Activated naive CD8-positive, alpha-beta T cell (primary cell): Measurements from ENCODE around the gene CDH12.
"Not testable (repeated sequence)": the region's sequence is repeated elsewhere in the genome, so short reads cannot be mapped to it uniquely, and the experiment has no call there.

Experiments used
- H3K27ac Mint-ChIP-seq: one replicate; pipeline ENCODE4 v1.8.0; 2021; ENCODE audit warnings: mixed read lengths
- H3K27me3 Mint-ChIP-seq: one replicate; pipeline ENCODE4 v1.8.0; 2021; ENCODE audit warnings: mixed read lengths
- H3K36me3 Mint-ChIP-seq: one replicate; pipeline ENCODE4 v1.8.0; 2021; ENCODE audit warnings: mixed read lengths
- H3K4me1 Mint-ChIP-seq: one replicate; pipeline ENCODE4 v1.8.0; 2021; ENCODE audit warnings: low read depth, mixed read lengths
- H3K4me3 Mint-ChIP-seq: one replicate; pipeline ENCODE4 v1.8.0; 2021; ENCODE audit warnings: mild to moderate bottlenecking, mixed read lengths
- H3K9me3 Mint-ChIP-seq: one replicate; pipeline ENCODE4 v1.8.0; 2021; ENCODE audit warnings: low read depth, mixed read lengths

The CDH12 gene

GRCh38 chr5:22341406-22341805 lies 511.7 kb downstream of the CDH12 start:
- Mint-ChIP-seq H3K4me3 (no peak overlapping the region), H3K27ac (no peak overlapping the region), H3K27me3 (no peaks in the 10 kb centered on the region), H3K9me3 (peaks cover 3% of the 10 kb centered on the region), H3K4me1 (no peaks in the 10 kb centered on the region), H3K36me3 (no peaks in the 10 kb centered on the region)

- H3K27ac Mint-ChIP-seq, H3K27me3 Mint-ChIP-seq, H3K9me3 Mint-ChIP-seq, H3K4me1 Mint-ChIP-seq, H3K36me3 Mint-ChIP-seq, H3K4me3 Mint-ChIP-seq: not testable (repeated sequence)
These were observed 520.2 kb downstream of the CDH12 start for GRCh38 chr5:22332949-22333348.

DNA sequence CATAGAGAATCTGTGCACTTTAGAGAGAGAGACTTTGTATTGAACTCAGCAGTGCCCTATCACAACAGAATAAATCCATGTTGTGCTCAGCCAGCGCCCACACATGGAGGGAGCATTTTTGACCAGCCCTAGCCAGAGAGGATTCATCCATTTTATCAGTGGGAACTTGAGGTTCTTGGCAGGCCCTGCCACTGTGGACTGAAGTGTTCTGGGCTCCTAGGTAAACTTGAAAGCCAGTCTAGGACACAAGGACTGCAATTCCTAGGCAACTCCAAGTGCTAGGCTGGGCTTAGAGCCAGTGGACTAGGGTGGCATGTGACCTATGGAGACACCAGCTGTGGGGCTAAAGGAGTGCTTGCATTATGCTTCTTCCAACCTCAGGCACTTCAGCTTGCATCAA lies 523.5 kb downstream of the CDH12 start:
- Mint-ChIP-seq H3K4me1 (no peaks in the 10 kb centered on the region), H3K9me3 (peaks cover 6% of the 10 kb centered on the region), H3K4me3 (no peak overlapping the region), H3K27me3 (no peaks in the 10 kb centered on the region), H3K27ac (no peak overlapping the region), H3K36me3 (no peaks in the 10 kb centered on the region)

- H3K9me3 Mint-ChIP-seq: no peaks in the 10 kb centered on the region
These were observed 533.3 kb downstream of the CDH12 start for GRCh38 chr5:22319798-22320197.

GRCh38 chr5:22316294-22316693 lies 536.9 kb downstream of the CDH12 start:
- H3K36me3 Mint-ChIP-seq: no peaks in the 10 kb centered on the region
- no peaks in the 10 kb centered on the region for H3K4me1 Mint-ChIP-seq
- no peak overlapping the region for H3K4me3 Mint-ChIP-seq
- H3K27me3 Mint-ChIP-seq: no peaks in the 10 kb centered on the region
- no peak overlapping the region for H3K27ac Mint-ChIP-seq
- peaks cover 10% of the 10 kb centered on the region for H3K9me3 Mint-ChIP-seq

More at GRCh38 chr5:22319798-22320197, 533.3 kb downstream of the CDH12 start:
- Mint-ChIP-seq H3K36me3 (no peaks in the 10 kb centered on the region), H3K4me1 (no peaks in the 10 kb centered on the region), H3K27ac (no peak overlapping the region), H3K4me3 (no peak overlapping the region), H3K27me3 (no peaks in the 10 kb centered on the region)

DNA sequence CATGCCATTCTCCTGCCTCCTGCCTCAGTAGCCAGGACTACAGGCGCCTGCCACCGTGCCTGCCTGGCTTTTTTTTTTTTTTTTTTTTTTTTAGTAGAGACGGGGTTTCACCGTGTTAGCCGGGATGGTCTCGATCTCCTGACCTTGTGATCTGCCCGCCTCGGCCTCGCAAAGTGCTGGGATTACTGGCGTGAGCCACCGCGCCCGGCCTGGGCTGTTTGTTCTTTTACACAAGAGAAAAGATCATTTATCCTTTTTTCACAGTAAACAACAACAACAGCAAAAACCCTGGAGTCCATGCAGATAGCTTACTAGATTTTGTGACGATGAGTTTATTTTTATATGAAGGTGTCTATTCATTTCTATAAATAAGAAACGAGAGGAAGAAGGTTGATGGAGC lies 538.1 kb downstream of the CDH12 start:
- not testable (repeated sequence) for H3K27me3 Mint-ChIP-seq, H3K36me3 Mint-ChIP-seq, H3K4me3 Mint-ChIP-seq, H3K27ac Mint-ChIP-seq, H3K4me1 Mint-ChIP-seq
- peaks cover 10% of the 10 kb centered on the region for H3K9me3 Mint-ChIP-seq

GRCh38 chr5:22314548-22314947 lies 538.6 kb downstream of the CDH12 start:
- no peaks in the 10 kb centered on the region for H3K27me3 Mint-ChIP-seq

GRCh38 chr5:22306011-22306410 lies 547.1 kb downstream of the CDH12 start:
- peaks cover 4% of the 10 kb centered on the region for H3K9me3 Mint-ChIP-seq
- no peaks in the 10 kb centered on the region for H3K36me3 Mint-ChIP-seq
- no peaks in the 10 kb centered on the region for H3K27me3 Mint-ChIP-seq
- no peak overlapping the region for H3K27ac Mint-ChIP-seq
- H3K4me1 Mint-ChIP-seq: no peaks in the 10 kb centered on the region
- H3K4me3 Mint-ChIP-seq: no peak overlapping the region

More at GRCh38 chr5:22314548-22314947, 538.6 kb downstream of the CDH12 start:
- Mint-ChIP-seq H3K4me3 (no peak overlapping the region), H3K9me3 (peaks cover 10% of the 10 kb centered on the region), H3K36me3 (no peaks in the 10 kb centered on the region), H3K27ac (no peak overlapping the region), H3K4me1 (no peaks in the 10 kb centered on the region)

DNA sequence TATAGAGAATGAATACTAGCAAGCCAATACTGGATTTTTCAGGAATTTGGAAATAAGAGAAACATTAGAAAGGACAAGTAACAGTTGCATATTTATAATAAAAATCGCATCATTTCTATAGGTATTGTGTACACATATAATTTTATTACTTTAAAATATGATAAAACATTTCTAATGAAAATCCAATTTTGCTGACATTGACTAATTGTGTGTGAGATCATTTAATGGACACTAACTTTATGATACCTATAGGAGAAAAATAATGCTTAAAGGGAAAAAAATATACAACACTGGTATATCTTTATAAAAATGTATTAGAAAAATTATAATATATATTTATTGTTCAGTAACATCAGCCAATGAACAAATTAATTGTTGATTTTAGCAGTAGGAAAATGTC lies 557.3 kb downstream of the CDH12 start:
- Mint-ChIP-seq H3K36me3 (no peaks in the 10 kb centered on the region), H3K27ac (no peak overlapping the region), H3K4me1 (no peaks in the 10 kb centered on the region), H3K9me3 (peaks cover 30% of the 10 kb centered on the region), H3K27me3 (no peaks in the 10 kb centered on the region), H3K4me3 (no peak overlapping the region)

GRCh38 chr5:22293147-22293546 lies 560.0 kb downstream of the CDH12 start:
- Mint-ChIP-seq H3K4me3 (no peak overlapping the region), H3K27ac (no peak overlapping the region), H3K27me3 (no peaks in the 10 kb centered on the region), H3K9me3 (peaks cover 38% of the 10 kb centered on the region), H3K4me1 (no peaks in the 10 kb centered on the region), H3K36me3 (no peaks in the 10 kb centered on the region)

- no peak overlapping the region for H3K27ac Mint-ChIP-seq
- H3K36me3 Mint-ChIP-seq: no peaks in the 10 kb centered on the region
- H3K4me3 Mint-ChIP-seq: no peak overlapping the region
- H3K9me3 Mint-ChIP-seq: no peaks in the 10 kb centered on the region
- no peaks in the 10 kb centered on the region for H3K4me1 Mint-ChIP-seq
- no peaks in the 10 kb centered on the region for H3K27me3 Mint-ChIP-seq
These were observed 575.0 kb downstream of the CDH12 start for GRCh38 chr5:22278164-22278563.

DNA sequence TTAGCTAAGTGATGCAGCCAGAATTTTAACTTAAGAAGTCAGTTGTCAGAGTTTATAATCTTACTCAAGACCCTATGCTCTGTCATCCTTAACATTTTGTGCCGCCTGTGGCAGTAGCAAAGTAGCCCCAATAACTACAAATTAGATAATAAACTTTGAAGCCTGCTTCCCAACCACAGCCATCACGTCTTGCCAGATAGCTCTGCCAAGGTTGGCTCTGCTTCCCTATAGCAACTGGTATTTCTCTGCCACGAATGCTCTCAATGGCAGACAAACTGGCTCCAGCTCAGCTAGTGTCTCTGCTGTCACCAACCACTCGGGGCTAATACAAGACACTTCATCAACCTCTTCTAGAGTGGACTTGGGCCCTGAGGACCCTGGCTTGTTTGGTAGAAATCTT lies 576.1 kb downstream of the CDH12 start:
- no peak overlapping the region for H3K27ac Mint-ChIP-seq
- no peak overlapping the region for H3K4me3 Mint-ChIP-seq
- no peaks in the 10 kb centered on the region for H3K4me1 Mint-ChIP-seq
- no peaks in the 10 kb centered on the region for H3K27me3 Mint-ChIP-seq
- H3K36me3 Mint-ChIP-seq: no peaks in the 10 kb centered on the region
- no peaks in the 10 kb centered on the region for H3K9me3 Mint-ChIP-seq

GRCh38 chr5:22265855-22266254 lies 587.3 kb downstream of the CDH12 start:
- H3K36me3 Mint-ChIP-seq, H3K9me3 Mint-ChIP-seq, H3K27me3 Mint-ChIP-seq, H3K4me1 Mint-ChIP-seq, H3K4me3 Mint-ChIP-seq, H3K27ac Mint-ChIP-seq: not testable (repeated sequence)

GRCh38 chr5:22258139-22258538 lies 595.0 kb downstream of the CDH12 start:
- no peaks in the 10 kb centered on the region for H3K36me3 Mint-ChIP-seq
- H3K9me3 Mint-ChIP-seq: peaks cover 8% of the 10 kb centered on the region
- no peak overlapping the region for H3K27ac Mint-ChIP-seq
- H3K4me3 Mint-ChIP-seq: no peak overlapping the region
- no peaks in the 10 kb centered on the region for H3K27me3 Mint-ChIP-seq
- H3K4me1 Mint-ChIP-seq: no peaks in the 10 kb centered on the region

- no peaks in the 10 kb centered on the region for H3K36me3 Mint-ChIP-seq
- no peaks in the 10 kb centered on the region for H3K4me1 Mint-ChIP-seq
- peaks cover 11% of the 10 kb centered on the region for H3K9me3 Mint-ChIP-seq
- H3K27ac Mint-ChIP-seq: no peak overlapping the region
- no peaks in the 10 kb centered on the region for H3K27me3 Mint-ChIP-seq
- H3K4me3 Mint-ChIP-seq: no peak overlapping the region
These were observed 602.6 kb downstream of the CDH12 start for GRCh38 chr5:22250528-22250927.

DNA sequence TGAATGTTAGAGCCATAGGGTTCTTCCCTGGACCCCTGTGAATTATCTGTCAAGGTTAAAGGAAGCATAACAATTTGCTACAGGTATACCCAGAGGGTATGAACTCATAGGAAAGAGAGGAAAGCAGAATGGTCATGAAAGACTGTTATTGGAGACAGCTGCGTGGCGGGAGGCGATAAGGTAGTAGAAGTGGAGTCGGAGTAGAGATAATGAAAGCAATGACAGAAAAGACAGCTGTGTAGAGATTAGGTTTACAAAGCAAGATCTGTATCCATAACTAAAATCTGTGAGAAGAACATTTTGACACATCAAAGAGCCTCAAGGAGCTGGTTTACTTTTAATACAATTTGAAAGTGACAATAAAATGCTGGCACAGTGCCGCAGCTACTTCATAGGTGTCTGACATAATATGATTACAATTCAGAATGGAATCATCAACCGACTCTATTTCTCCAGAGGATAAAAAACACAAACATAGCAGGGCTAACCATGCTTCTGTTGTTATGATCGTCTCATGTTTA lies 603.9 kb downstream of the CDH12 start:
- Mint-ChIP-seq H3K4me1 (no peaks in the 10 kb centered on the region), H3K27me3 (no peaks in the 10 kb centered on the region), H3K36me3 (no peaks in the 10 kb centered on the region), H3K27ac (no peak overlapping the region), H3K4me3 (no peak overlapping the region), H3K9me3 (peaks cover 11% of the 10 kb centered on the region)
